HepG2 (cell line): ENCODE measurements around the gene RPS6KB2. TPM values are rescaled to one million over a fixed set of nuclear protein-coding genes. Genes with fewer than 3 reads are reported as not detected.

Experiments used
- ATAC-seq: fragments of 200-7000 bp; cut with Tn5 transposase; 3 replicates; pipeline ENCODE4 v1.9.1; 2020; ENCODE audit warnings: mild to moderate bottlenecking, moderate library complexity
- BruUV-seq: library from RNA; stranded (reverse); fragments of 400-500 nt; replicated peaks from 2 replicates; lab custom pipeline; 2021; lab: Mats Ljungman, UMichigan
- CTCF ChIA-PET: fragments of 300-600 bp; formaldehyde crosslinking; extraction: SDS; loops from one replicate; lab custom pipeline; 2021; ENCODE audit warnings: low total read pairs, inconsistent platforms, low intra/inter-chr PET ratio; lab: Yijun Ruan, JAX
- POLR2A ChIA-PET: fragments of 350-600 bp; sonication (Branson Sonifier 250); formaldehyde crosslinking; loops from one replicate; lab custom pipeline; 2020; ENCODE audit warnings: antibody characterized with exemption, inconsistent platforms; lab: Yijun Ruan, JAX
- DNase-seq: peaks from one replicate; pipeline ENCODE4 v3.0.0-alpha.2; 2015; ENCODE audit warnings: low spot score
- FAIRE-seq: peaks from 3 replicates; lab custom pipeline; 2011; peaks lifted over from hg19 to GRCh38; lab: Jason Lieb, UNC
- H2AFZ ChIP-seq: one replicate; pipeline ENCODE4 v1.6.1; 2011; ENCODE audit warnings: low read length, inconsistent platforms
- H3K27ac ChIP-seq: fragments of 300-600 bp; 3 replicates; pipeline ENCODE4 v1.8.0; 2011; ENCODE audit warnings: mixed run types, mild to moderate bottlenecking, mixed read lengths, low read length, inconsistent platforms; ENCODE audit not compliant: insufficient read depth; ENCODE audit errors: extremely low read length
- H3K27me3 ChIP-seq, 2 experiments: fragments of 200-600 bp in 1 of 2; 2 replicates in 1 of 2; 3 replicates in 1 of 2; pipeline versions ENCODE4 v1.6.0 to v1.8.0; 2011; ENCODE audit warnings: low read length in 2 of 2, mild to moderate bottlenecking in 2 of 2, moderate library complexity in 2 of 2, inconsistent platforms in 1 of 2; ENCODE audit not compliant: insufficient read depth in 2 of 2, control insufficient read depth in 1 of 2
- H3K36me3 ChIP-seq, 2 experiments: fragments of 200-600 bp in 1 of 2; replicated peaks in 1 of 2; 2 replicates in 1 of 2; 3 replicates in 1 of 2; pipeline versions ENCODE4 v1.5.1 to v1.8.0; 2011; ENCODE audit warnings: low read length in 2 of 2, inconsistent platforms in 1 of 2; ENCODE audit not compliant: insufficient read depth in 2 of 2, control insufficient read depth in 1 of 2
- H3K4me1 ChIP-seq: 2 replicates; pipeline ENCODE4 v1.5.1; 2012; ENCODE audit warnings: low read length, inconsistent platforms; ENCODE audit not compliant: insufficient read depth
- H3K4me2 ChIP-seq: 2 replicates; pipeline ENCODE4 v1.6.0; 2011; ENCODE audit warnings: low read depth, low read length, inconsistent platforms
- H3K4me3 ChIP-seq, 3 experiments: fragments of 200-600 bp in 1 of 3; sonication (generic), shearing (Covaris generic) in 1 of 3; replicated peaks in 1 of 3; 2 replicates each; pipeline ENCODE4 v1.5.1; 2011 to 2016; ENCODE audit warnings: low read length in 3 of 3, inconsistent platforms in 2 of 3, low read depth in 2 of 3, mild to moderate bottlenecking in 2 of 3, control low read depth in 1 of 3, mixed read lengths in 1 of 3; ENCODE audit not compliant: insufficient read depth in 1 of 3
- H3K79me2 ChIP-seq: one replicate; pipeline ENCODE4 v1.6.1; 2011; ENCODE audit warnings: low read length, inconsistent platforms; ENCODE audit not compliant: insufficient read depth
- H3K9ac ChIP-seq: 2 replicates; pipeline ENCODE4 v1.6.0; 2011; ENCODE audit warnings: mild to moderate bottlenecking, low read depth, low read length, inconsistent platforms; ENCODE audit not compliant: insufficient read depth
- H3K9me3 ChIP-seq: 2 replicates; pipeline ENCODE4 v1.5.1; 2012; ENCODE audit warnings: mild to moderate bottlenecking, low read length
- H4K20me1 ChIP-seq: 2 replicates; pipeline ENCODE4 v1.6.0; 2011; ENCODE audit warnings: inconsistent platforms, mild to moderate bottlenecking, low read length, moderate library complexity; ENCODE audit not compliant: insufficient read depth
- IRF1 ChIP-seq: sonication (generic); formaldehyde crosslinking; IDR thresholded peaks from 2 replicates; pipeline ENCODE4 v1.4.0; 2020; ENCODE audit warnings: low read depth, mild to moderate bottlenecking, missing genetic modification reagents
- MYNN ChIP-seq: sonication (generic); formaldehyde crosslinking; IDR thresholded peaks from 2 replicates; pipeline ENCODE4 v1.4.0; 2020; ENCODE audit warnings: mild to moderate bottlenecking, low read depth, missing genetic modification reagents
- ZNF687 ChIP-seq: sonication (generic); formaldehyde crosslinking; IDR thresholded peaks from 2 replicates; pipeline ENCODE4 v1.5.1; 2020; ENCODE audit warnings: mild to moderate bottlenecking, missing genetic modification reagents, moderate library complexity
- WGBS: methylation state at CpG from one replicate; pipeline ENCODE4 v1.1.6; 2017; ENCODE audit warnings: low lambda C conversion rate; 5-methylcytosine and 5-hydroxymethylcytosine counted together
- in situ Hi-C: cut with HindIII; loops from 2 replicates; pipeline ENCODE4 v1.10.0; 2017; ENCODE audit warnings: low pct_unique_long_range_greater_than_20kb; ENCODE audit not compliant: extremely low pct_ligation_motif_present
- intact Hi-C: fragments of 100-400 bp; cut with micrococcal nuclease; formaldehyde crosslinking; loops from one replicate; pipeline ENCODE4 v1.10.0; 2022; ENCODE audit not compliant: unreplicated experiment
- polyA plus RNA-seq, 8 experiments: library from polyadenylated mRNA; depleted of rRNA in 3 of 8; stranded (reverse) in 7 of 8; unstranded in 1 of 8; fragments of >200 nt; fragmentation: Illumina TruSeq in 4 of 8; extraction: Trizol in 4 of 8; gene quantifications; 2 replicates each; pipeline versions ENCODE4 v1.2.1 to v1.2.3, GENCODE V29; 2011 to 2016; ENCODE audit warnings: low read depth in 4 of 8, missing spikeins in 1 of 8, mixed read lengths in 1 of 8; ENCODE audit not compliant: insufficient read depth in 1 of 8
- total RNA-seq, 5 experiments: library from RNA; depleted of rRNA; stranded (reverse); fragments of >200 nt; fragmentation: Illumina TruSeq; extraction: Trizol; gene quantifications; 2 replicates each; pipeline ENCODE4 v1.2.3, GENCODE V29; 2016; ENCODE audit warnings: low read depth in 1 of 5

The RPS6KB2 gene
- total and polyA plus RNA-seq, 2 of the 13 experiments (the other 11 are each of a cell fraction or from before 2014, with no cell fraction given): 52.9 to 54.8 TPM

GRCh38 chr11:67400251-67400941, 27.9 kb upstream of the RPS6KB2 start:
- Histone ChIP-seq H3K79me2 (peaks cover 14% of the 10 kb centered on the region), H2AFZ (no peak overlapping the region), H3K4me1 (peaks cover 47% of the 10 kb centered on the region), H3K4me2 (peak overlapping the region; percentile 88), H3K9me3 (no peaks in the 10 kb centered on the region), H3K27me3 (no peaks in the 10 kb centered on the region), H3K9ac (peak overlapping the region; percentile 93), H3K36me3 (peaks cover 17 to 27% of the 10 kb centered on the region in 2 experiments; a peak in 4 of 5 replicates), H3K4me3 (peak overlapping the region; percentile 77 to 98 (median 94)), H3K27ac (peak overlapping the region; percentile 84), H4K20me1 (peaks cover 3% of the 10 kb centered on the region; the same call in 1 of the 2 replicates)
- BruUV-seq: no TSS peak
- no peak for ATAC-seq
- no peak for TF ChIP-seq MYNN (CRISPR knock-in tag)
- 0 out of 2 replicates have a peak, but pooled peaks have one; percentile 2 for TF ChIP-seq ZNF687 (CRISPR knock-in tag)
- TF ChIP-seq IRF1 (CRISPR knock-in tag): no peak
- no peak for FAIRE-seq
- CTCF ChIA-PET: no interaction called here
- in situ Hi-C loops: loop anchor here (5.0 kb wide), 2 partner anchors 67 to 107 kb away; partner anchors contain the start of genes CDK2AP2, PITPNM1 and TMEM134
- POLR2A ChIA-PET: interaction anchor here (0.7 to 6.2 kb wide), 9 partner anchors 8 to 105 kb away, joined by 3 to 81 read pairs (median 14); partner anchors contain the start of genes AIP, CLCF1, PITPNM1 and RAD9A
- WGBS: 54% methylated on average over 11 of the region's 23 CpGs
- intact Hi-C loops: no loop called here
- no peak for DNase-seq
